Tibial nerve (tissue), 4 donors: ENCODE measurements around the gene THYN1.

Source experiments
- CTCF ChIP-seq, 5 experiments: fragments of 200-600 bp in 3 of 5; fragments of 450-650 bp in 2 of 5; sonication (generic) in 3 of 5; IDR thresholded peaks; one replicate each; pipeline ENCODE4 v1.5.1; 2016 to 2019; ENCODE audit warnings: antibody characterized with exemption in 5 of 5, mild to moderate bottlenecking in 3 of 5, moderate library complexity in 2 of 5
- EP300 ChIP-seq, 2 donors: sonication (generic); formaldehyde crosslinking; IDR thresholded peaks; one replicate each; pipeline ENCODE4 v1.6.1; 2017; ENCODE audit warnings: antibody characterized with exemption in 2 of 2, mild to moderate bottlenecking in 1 of 2
- POLR2A ChIP-seq, 2 donors: fragments of 450-650 bp; IDR thresholded peaks; one replicate each; pipeline ENCODE4 v1.6.1; 2017; ENCODE audit warnings: antibody characterized with exemption in 2 of 2, mild to moderate bottlenecking in 2 of 2, moderate library complexity in 2 of 2

DNA sequence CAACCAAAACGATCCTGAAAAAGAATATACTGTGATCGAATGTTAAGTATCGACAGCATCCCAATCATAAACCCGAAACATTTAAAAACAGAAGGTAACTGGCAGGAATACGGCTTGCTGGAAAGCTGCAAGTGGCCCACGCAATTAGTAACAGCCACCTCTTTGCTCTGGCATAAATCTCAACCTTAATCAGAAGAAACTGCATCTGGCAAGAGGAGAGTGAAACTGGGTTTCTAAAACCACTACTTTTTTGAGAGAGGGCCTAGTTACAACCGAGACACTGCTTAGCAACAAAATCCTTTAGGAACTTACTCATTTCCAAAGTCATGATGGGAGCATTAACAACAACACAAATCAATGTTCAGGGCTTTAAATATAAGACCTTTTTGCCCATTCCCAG, 37.3 kb downstream of the THYN1 start:
- TF ChIP-seq CTCF (IDR thresholded peaks at IDR 0.05) (no peak), POLR2A (IDR thresholded peaks at IDR 0.05) (no peak), EP300 (IDR thresholded peaks at IDR 0.05) (no peak)
